Gastrocnemius medialis (tissue), 4 donors: ENCODE measurements around the gene OR52B6. TPM values are rescaled to one million over a fixed set of nuclear protein-coding genes. Genes with fewer than 3 reads are reported as not detected.

ENCODE experiments used
- ATAC-seq, 2 donors: fragments of 150-250 bp; one replicate each; pipeline ENCODE4 v1.9.1; 2016
- DNase-seq, 2 donors: peaks; one replicate each; pipeline ENCODE4 v3.0.0-alpha.2; 2019
- H3K27ac ChIP-seq, 4 donors: fragments of 200-600 bp; sonication (generic); 1 replicate in 1 of 4; 2 replicates in 3 of 4; pipeline ENCODE4 v1.5.1; 2016 to 2018; ENCODE audit warnings: mild to moderate bottlenecking in 2 of 4, moderate library complexity in 1 of 4
- H3K27me3 ChIP-seq, 3 donors: fragments of 200-600 bp; sonication (generic) in 2 of 3; 1 replicate in 1 of 3; 2 replicates in 2 of 3; pipeline versions ENCODE4 v1.5.1 to v1.6.0; 2016 to 2019; ENCODE audit warnings: mild to moderate bottlenecking in 1 of 3, moderate library complexity in 1 of 3
- H3K36me3 ChIP-seq, 2 donors: fragments of 200-600 bp; sonication (generic) in 1 of 2; one replicate each; pipeline ENCODE4 v1.5.1; 2017 to 2018
- H3K4me1 ChIP-seq, 2 donors: fragments of 200-600 bp; sonication (generic) in 1 of 2; one replicate each; pipeline ENCODE4 v1.5.1; 2016 to 2017; ENCODE audit warnings: mild to moderate bottlenecking in 2 of 2
- H3K4me3 ChIP-seq, 4 donors: fragments of 200-600 bp; sonication (generic) in 3 of 4; 1 replicate in 1 of 4; 2 replicates in 3 of 4; pipeline ENCODE4 v1.5.1; 2016 to 2019; ENCODE audit warnings: mild to moderate bottlenecking in 2 of 4
- H3K9me3 ChIP-seq, 3 donors: fragments of 200-600 bp; sonication (generic) in 2 of 3; 1 replicate in 1 of 3; 2 replicates in 2 of 3; pipeline ENCODE4 v1.5.1; 2016 to 2019
- CTCF ChIP-seq, 5 experiments: fragments of 450-650 bp in 3 of 5; fragments of 200-600 bp in 2 of 5; sonication (generic) in 2 of 5; IDR thresholded peaks in 4 of 5; conservative IDR thresholded peaks in 1 of 5; 1 replicate in 4 of 5; 2 replicates in 1 of 5; pipeline ENCODE4 v1.5.1; 2016 to 2019; ENCODE audit warnings: antibody characterized with exemption in 5 of 5, mild to moderate bottlenecking in 3 of 5, moderate library complexity in 3 of 5
- POLR2A ChIP-seq, 2 donors: fragments of 450-650 bp; IDR thresholded peaks; one replicate each; pipeline ENCODE4 v1.6.1; 2017; ENCODE audit warnings: antibody characterized with exemption in 2 of 2, mild to moderate bottlenecking in 2 of 2, moderate library complexity in 2 of 2
- in situ Hi-C, 4 donors: fragments of 200-750 bp; cut with MboI; loops; one replicate each; pipeline versions ENCODE4 v1.15.0 to v1.8.0; 2017; ENCODE audit warnings: low sequenced_read_pairs in 4 of 4
- intact Hi-C: fragments of 100-400 bp; cut with DNase I; formaldehyde crosslinking; loops from one replicate; pipeline ENCODE4 v1.15.1; 2023; ENCODE audit warnings: low total_unique reads
- total RNA-seq, 4 donors: library from RNA; depleted of rRNA; stranded (reverse); fragments of >200 nt; gene quantifications; one replicate each; pipeline versions ENCODE4 v1.1.0 to v1.2.3, GENCODE V29; 2016

The OR52B6 gene
- total RNA-seq, 4 donors from 2014 or later: not detected

- Histone ChIP-seq H3K36me3 (no peaks in the 10 kb centered on the region), H3K27me3 (no peaks in the 10 kb centered on the region), H3K9me3 (no peaks in the 10 kb centered on the region), H3K27ac (no peak overlapping the region), H3K4me1 (no peaks in the 10 kb centered on the region), H3K4me3 (no peak overlapping the region)
- ATAC-seq (no peak), DNase-seq (no peak)
- intact Hi-C loops: no loop called here
- TF ChIP-seq CTCF (IDR thresholded peaks at IDR 0.05 in 4 of 5, conservative IDR thresholded peaks at IDR 0.05 in 1 of 5) (no peak), POLR2A (IDR thresholded peaks at IDR 0.05) (no peak)
- in situ Hi-C loops: no loop called here
These were observed 10.9 kb downstream of the OR52B6 start for GRCh38 chr11:5591613-5592012.

GRCh38 chr11:5592615-5593014, 11.9 kb downstream of the OR52B6 start:
- in situ Hi-C loops: no loop called here
- no peak overlapping the region for H3K27ac ChIP-seq
- ATAC-seq: no peak
- no peaks in the 10 kb centered on the region for H3K9me3 ChIP-seq
- H3K4me3 ChIP-seq: no peak overlapping the region
- no peaks in the 10 kb centered on the region for H3K4me1 ChIP-seq
- no peak for TF ChIP-seq POLR2A (IDR thresholded peaks at IDR 0.05)
- H3K27me3 ChIP-seq: no peaks in the 10 kb centered on the region
- no peak for DNase-seq
- no peaks in the 10 kb centered on the region for H3K36me3 ChIP-seq
- intact Hi-C loops: no loop called here

- Histone ChIP-seq H3K27me3 (no peaks in the 10 kb centered on the region), H3K9me3 (no peaks in the 10 kb centered on the region), H3K27ac (no peak overlapping the region), H3K4me1 (no peaks in the 10 kb centered on the region), H3K36me3 (no peaks in the 10 kb centered on the region), H3K4me3 (no peak overlapping the region)
- no peak for DNase-seq
- intact Hi-C loops: no loop called here
- in situ Hi-C loops: no loop called here
- TF ChIP-seq POLR2A (IDR thresholded peaks at IDR 0.05) (no peak), CTCF (IDR thresholded peaks at IDR 0.05 in 4 of 5, conservative IDR thresholded peaks at IDR 0.05 in 1 of 5) (no peak)
- no peak for ATAC-seq
These were observed 12.5 kb downstream of the OR52B6 start for GRCh38 chr11:5593146-5593545.

GRCh38 chr11:5596607-5597201, 16.0 kb downstream of the OR52B6 start, which contains the start of gene TRIM6:
TSS of gene TRIM6 (plus strand) at chr11:5596637. CDS start at chr11:5596898, 261 bp downstream.
- Histone ChIP-seq H3K36me3 (no peaks in the 10 kb centered on the region), H3K4me3 (peak within 1 kb of the TSS; percentile 45 to 66 (median 54)), H3K27me3 (no peaks in the 10 kb centered on the region), H3K4me1 (no peaks in the 10 kb centered on the region), H3K9me3 (no peaks in the 10 kb centered on the region), H3K27ac (peak within 1 kb of the TSS in 3 of 4 donors; percentile 14 to 40 (median 22))
- TF ChIP-seq CTCF (IDR thresholded peaks at IDR 0.05 in 4 of 5, conservative IDR thresholded peaks at IDR 0.05 in 1 of 5) (no peak), POLR2A (IDR thresholded peaks at IDR 0.05) (no peak)
- ATAC-seq (peak in 1 of 2 donors; percentile 39), DNase-seq (peak; percentile 2 to 19)
- in situ Hi-C loops: no loop called here
- intact Hi-C loops: no loop called here

GRCh38 chr11:5597953-5598352, 17.3 kb downstream of the OR52B6 start:
- Histone ChIP-seq H3K9me3 (no peaks in the 10 kb centered on the region), H3K27ac (no peak overlapping the region), H3K4me3 (no peak overlapping the region), H3K4me1 (no peaks in the 10 kb centered on the region), H3K36me3 (no peaks in the 10 kb centered on the region), H3K27me3 (no peaks in the 10 kb centered on the region)
- DNase-seq: no peak
- intact Hi-C loops (no loop called here), in situ Hi-C loops (no loop called here)
- no peak for ATAC-seq
- TF ChIP-seq POLR2A (IDR thresholded peaks at IDR 0.05) (no peak), CTCF (IDR thresholded peaks at IDR 0.05 in 4 of 5, conservative IDR thresholded peaks at IDR 0.05 in 1 of 5) (no peak)
